SK-N-SH (cell line): Measurements from ENCODE around the gene CDHR3.

Experiments used
- CTCF ChIP-seq: fragments of 200-600 bp; sonication (generic); IDR thresholded peaks from 2 replicates; pipeline ENCODE4 v1.6.1; 2017; ENCODE audit warnings: antibody characterized with exemption, mild to moderate bottlenecking, moderate library complexity
- EP300 ChIP-seq, 2 experiments: IDR thresholded peaks; 2 replicates each; pipeline versions ENCODE4 v1.4.0 to v1.6.1; 2012; ENCODE audit warnings: borderline replicate concordance in 1 of 2, low read depth in 1 of 2, low read length in 1 of 2
- JUND ChIP-seq: IDR thresholded peaks from 2 replicates; pipeline ENCODE4 v1.4.0; 2012
- MEF2A ChIP-seq: IDR thresholded peaks from 2 replicates; pipeline ENCODE4 v1.4.0; 2012; ENCODE audit warnings: low read depth, borderline replicate concordance
- NFIC ChIP-seq: IDR thresholded peaks from 2 replicates; pipeline ENCODE4 v1.4.0; 2012; ENCODE audit warnings: borderline replicate concordance
- REST ChIP-seq: IDR thresholded peaks from 2 replicates; pipeline ENCODE4 v1.6.1; 2012; ENCODE audit warnings: mild to moderate bottlenecking, low read depth, low read length, moderate library complexity
- SMC3 ChIP-seq: IDR thresholded peaks from 2 replicates; pipeline ENCODE4 v1.6.1; 2012; ENCODE audit warnings: low read depth, low read length, improper control_type of control experiment
- TCF12 ChIP-seq: IDR thresholded peaks from 2 replicates; pipeline ENCODE4 v1.4.0; 2012
- USF2 ChIP-seq: fragments of 150-350 bp; IDR thresholded peaks from 2 replicates; pipeline ENCODE4 v1.6.1; 2017; ENCODE audit warnings: antibody characterized with exemption, low read length, low read depth, borderline replicate concordance
- TF ChIP-seq, protein P1 (sequence below): IDR thresholded peaks from 2 replicates; pipeline ENCODE4 v1.4.0; 2012; ENCODE audit warnings: low read depth

- no peak for TF ChIP-seq CTCF
- no peak for TF ChIP-seq SMC3
- TF ChIP-seq JUND = no peak
- TF ChIP-seq MEF2A = no peak
- no peak for TF ChIP-seq TCF12
- no peak for TF ChIP-seq NFIC
- no peak for TF ChIP-seq EP300 (IDR thresholded peaks at IDR 0.05; ENCODE audit: borderline replicate concordance in 1 of 2, low read depth in 1 of 2, low read length in 1 of 2)
- TF ChIP-seq, protein P1, sequence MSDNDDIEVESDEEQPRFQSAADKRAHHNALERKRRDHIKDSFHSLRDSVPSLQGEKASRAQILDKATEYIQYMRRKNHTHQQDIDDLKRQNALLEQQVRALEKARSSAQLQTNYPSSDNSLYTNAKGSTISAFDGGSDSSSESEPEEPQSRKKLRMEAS = no peak
- TF ChIP-seq USF2 = no peak
- no peak for TF ChIP-seq REST
Observed at GRCh38 chr7:106064316-106064715, 101.3 kb downstream of the CDHR3 start.
